ENCODE data around the gene OR52W1. TPM values are rescaled to one million over a fixed set of nuclear protein-coding genes. Genes with fewer than 3 reads are reported as not detected.

Gene OR52W1
- total and polyA plus RNA-seq, 2 donors (not counting 3 experiments of a cell fraction or from before 2014, with no cell fraction given) = not detected

- no peak overlapping the region for H3K27ac ChIP-seq (ENCODE audit: insufficient read depth, low read depth, low read length)
- no peaks in the 10 kb centered on the region for H3K9me1 ChIP-seq (replicated peaks; ENCODE audit: control insufficient read depth, extremely low read depth, insufficient read depth, low read length)
- no peaks in the 10 kb centered on the region for H3K9me3 ChIP-seq (replicated peaks; ENCODE audit: control insufficient read depth, insufficient read depth, low read length)
- FAIRE-seq = no peak
- BruUV-seq (replicated peaks) = no TSS peak
- dilution Hi-C loops (cut with MboI; ENCODE audit: extremely low pct_ligation_motif_present, low sequenced_read_pairs) (no loop called here), intact Hi-C loops (cut with micrococcal nuclease) (no loop called here)
- no peak overlapping the region for H3K4me2 ChIP-seq (ENCODE audit: insufficient read depth, low read length)
- TF ChIP-seq FOS (IDR thresholded peaks at IDR 0.05; ENCODE audit: borderline replicate concordance, insufficient read depth, low read length) (no peak), CTCF (IDR thresholded peaks at IDR 0.05; ENCODE audit: extremely low read depth in 1 of 2, insufficient read depth in 1 of 2, low read depth in 1 of 2, low read length in 2 of 2) (no peak), JUN (IDR thresholded peaks at IDR 0.05; ENCODE audit: borderline replicate concordance, insufficient read depth, insufficient read length, low read depth) (no peak), MAX (IDR thresholded peaks at IDR 0.05; ENCODE audit: insufficient read depth, insufficient read length) (no peak), MYC (IDR thresholded peaks at IDR 0.05; ENCODE audit: low read depth, low read length) (no peak), POLR2A (IDR thresholded peaks at IDR 0.05; ENCODE audit: low read depth, low read length) (no peak), GATA2 (IDR thresholded peaks at IDR 0.05; ENCODE audit: insufficient read depth, insufficient read length, low read depth, low read length) (no peak), EZH2 (IDR thresholded peaks at IDR 0.05; ENCODE audit: borderline replicate concordance, low read depth, low read length, severe bottlenecking) (no peak), POLR2AphosphoS5 (IDR thresholded peaks at IDR 0.05; ENCODE audit: insufficient read depth, low read depth, low read length) (no peak)
- no peak overlapping the region for H2AFZ ChIP-seq (ENCODE audit: low read depth, low read length)
- no peak overlapping the region for H3K9ac ChIP-seq (replicated peaks; ENCODE audit: extremely low read depth, insufficient read depth, low read length)
- H4K20me1 ChIP-seq (replicated peaks; ENCODE audit: control insufficient read depth, extremely low read depth, insufficient read depth, low read length) = no peaks in the 10 kb centered on the region
- H3K4me3 ChIP-seq (replicated peaks in 1 of 3; ENCODE audit: insufficient read depth in 1 of 3, low read depth in 1 of 3, low read length in 3 of 3) = no peak overlapping the region
- H3K4me1 ChIP-seq (ENCODE audit: control insufficient read depth, extremely low read depth, insufficient read depth, low read length) = no peaks in the 10 kb centered on the region
- peaks cover 0 to 20% of the 10 kb centered on the region in 2 experiments for H3K36me3 ChIP-seq (ENCODE audit: control insufficient read depth in 2 of 2, extremely low read depth in 1 of 2, insufficient read depth in 2 of 2, low read length in 2 of 2)
- CTCF ChIA-PET = no interaction called here
- POLR2A ChIA-PET = no interaction called here
- H3K27me3 ChIP-seq (ENCODE audit: control insufficient read depth in 2 of 2, insufficient read depth in 2 of 2, low read length in 2 of 2) = no peaks in the 10 kb centered on the region
- no peaks in the 10 kb centered on the region for H3K79me2 ChIP-seq (ENCODE audit: control insufficient read depth, insufficient read depth, low read length)
- no peak for DNase-seq (ENCODE audit: low read depth, low spot score)
These were observed 10.8 kb downstream of the OR52W1 start for GRCh38 chr11:6209801-6210200.
